IPS DF 6.9 (cell line): ENCODE measurements around the gene ARMH1.
A peak's percentile ranks its signal among the peaks of the same experiment; 100 is the strongest.

Source experiments
- DNase-seq: peaks from one replicate; pipeline ENCODE4 v3.0.0-alpha.2; 2013; ENCODE audit warnings: low read depth, low spot score
- H3K27ac ChIP-seq: one replicate; pipeline ENCODE4 v1.5.1; 2013; ENCODE audit warnings: low read length, control low read depth
- H3K27me3 ChIP-seq: 2 replicates; pipeline ENCODE4 v1.6.1; 2013; ENCODE audit warnings: mild to moderate bottlenecking, low read length; ENCODE audit not compliant: control insufficient read depth, insufficient read depth
- H3K36me3 ChIP-seq: 2 replicates; pipeline ENCODE4 v1.6.1; 2013; ENCODE audit warnings: low read length; ENCODE audit not compliant: control insufficient read depth, insufficient read depth
- H3K4me1 ChIP-seq: 2 replicates; pipeline ENCODE4 v1.6.1; 2013; ENCODE audit warnings: low read length; ENCODE audit not compliant: control insufficient read depth, insufficient read depth
- H3K4me3 ChIP-seq: 2 replicates; pipeline ENCODE4 v1.5.1; 2013; ENCODE audit warnings: mild to moderate bottlenecking, low read length
- H3K9me3 ChIP-seq: 2 replicates; pipeline ENCODE4 v1.6.1; 2013; ENCODE audit warnings: low read length, inconsistent platforms; ENCODE audit not compliant: control insufficient read depth, insufficient read depth
- WGBS: extraction: QIAGEN DNeasy Blood & Tissue Kit; methylation state at CpG from one replicate; pipeline ENCODE4 v1.1.7; 2013; ENCODE audit warnings: mixed read lengths, missing lambda C conversion rate; ENCODE audit not compliant: insufficient read length, insufficient coverage; 5-methylcytosine and 5-hydroxymethylcytosine counted together

Gene ARMH1

DNA sequence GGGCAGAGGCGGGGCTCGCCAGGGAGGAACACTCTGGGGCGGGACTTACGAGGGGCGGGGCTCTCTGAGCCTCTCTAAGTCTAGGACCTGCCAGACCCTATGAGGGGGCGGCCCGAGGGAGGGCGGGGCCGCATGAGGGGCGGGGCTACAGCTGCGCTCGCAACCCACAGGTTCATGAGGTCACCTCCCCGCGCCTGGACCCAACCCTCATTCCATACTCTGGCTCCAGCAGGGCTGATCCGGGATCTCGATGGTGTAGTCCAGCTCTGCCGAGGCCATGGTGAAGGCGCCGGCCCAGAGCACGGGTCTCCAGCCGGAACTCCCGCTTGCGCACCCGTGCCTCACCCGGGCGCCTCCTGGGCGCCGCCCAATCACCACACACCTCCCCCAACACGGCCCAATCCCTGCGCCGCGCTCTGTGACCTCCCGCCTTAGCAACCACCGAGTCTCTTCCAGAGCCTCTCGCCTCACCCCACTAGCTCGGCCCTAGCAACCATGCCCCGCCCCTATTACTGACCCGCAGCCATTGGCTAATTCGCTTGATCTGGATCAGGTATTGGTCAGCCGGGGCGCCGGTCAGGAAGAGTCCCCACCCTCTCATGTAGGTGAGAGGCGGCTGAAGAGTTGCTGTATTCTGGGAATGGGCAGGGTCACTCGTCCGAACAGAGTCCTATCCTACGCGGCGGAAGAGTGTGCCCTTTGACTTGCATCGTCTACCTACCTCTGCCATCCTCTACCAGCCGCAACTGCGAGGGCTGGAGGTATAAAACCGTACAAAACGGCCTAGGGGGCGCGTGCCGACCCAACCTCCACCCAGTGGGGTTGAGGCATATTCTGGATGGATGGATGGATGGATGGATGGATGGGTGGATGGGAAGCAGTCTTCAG, at the start of gene ARMH1, which contains the start of gene TMEM53:
TSS of gene ARMH1 (plus strand) at position 602 of the 888 bp plus-strand sequence. CDS start 14,984 bp downstream, outside the sequence.
TSS of gene TMEM53 (minus strand) at position 369 of the 888 bp plus-strand sequence. CDS start at position 279, 90 bp downstream.
- no CpG with 5 or more reads among the region's 56 CpGs for WGBS
- no peaks in the 10 kb centered on the region for H3K27me3 ChIP-seq
- no peaks in the 10 kb centered on the region for H3K4me1 ChIP-seq
- H3K4me3 ChIP-seq = peak within 1 kb of the TSS; percentile 68; the same call in 1 of the 2 replicates
- H3K36me3 ChIP-seq = no peaks in the 10 kb centered on the region
- no peaks in the 10 kb centered on the region for H3K9me3 ChIP-seq
- no peak within 1 kb of the TSS for H3K27ac ChIP-seq
- DNase-seq = peak; percentile 98

- Histone ChIP-seq H3K4me3 (no peak overlapping the region), H3K4me1 (no peaks in the 10 kb centered on the region), H3K36me3 (no peaks in the 10 kb centered on the region), H3K27ac (no peak overlapping the region), H3K27me3 (no peaks in the 10 kb centered on the region), H3K9me3 (no peaks in the 10 kb centered on the region)
- DNase-seq = no peak
- WGBS = no CpG with 5 or more reads among the region's 7 CpGs
These were observed 49.2 kb upstream of the ARMH1 start for GRCh38 chr1:44625348-44625747.

- Histone ChIP-seq H3K27ac (no peak overlapping the region), H3K27me3 (no peaks in the 10 kb centered on the region), H3K9me3 (no peaks in the 10 kb centered on the region), H3K4me1 (peaks cover 3% of the 10 kb centered on the region; the same call in 1 of the 2 replicates), H3K36me3 (0 out of 2 replicates have a peak, but pooled peaks cover 8% of the 10 kb centered on the region), H3K4me3 (no peak overlapping the region)
- DNase-seq = no peak
- WGBS = no CpG with 5 or more reads among the region's 5 CpGs
These were observed 45.4 kb upstream of the ARMH1 start for GRCh38 chr1:44628962-44629756.

DNA sequence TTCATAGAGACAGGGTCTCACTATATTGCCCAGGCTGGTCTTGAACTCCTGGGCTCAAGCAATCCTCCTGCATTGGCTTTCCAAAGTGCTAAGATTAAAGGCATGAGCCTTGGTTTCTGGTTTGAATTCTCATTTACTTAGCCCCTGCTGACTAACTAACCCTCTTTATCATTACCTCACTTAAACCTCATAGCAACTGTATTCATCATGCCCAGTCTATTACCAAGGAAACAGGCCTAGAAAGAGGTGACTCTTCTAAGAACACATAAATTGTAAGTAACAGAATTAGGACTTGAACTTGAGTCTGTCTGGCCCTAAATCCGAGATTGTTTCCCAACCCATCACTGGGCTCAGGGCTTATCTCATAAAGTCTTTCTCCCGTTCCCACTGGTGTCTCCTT, 44.4 kb upstream of the ARMH1 start:
- Histone ChIP-seq H3K4me3 (no peak overlapping the region), H3K9me3 (no peaks in the 10 kb centered on the region), H3K4me1 (peaks cover 3% of the 10 kb centered on the region; the same call in 1 of the 2 replicates), H3K27me3 (no peaks in the 10 kb centered on the region), H3K27ac (no peak overlapping the region), H3K36me3 (peaks cover 12% of the 10 kb centered on the region; the same call in 1 of the 2 replicates)
- no CpG with 5 or more reads among the region's 2 CpGs for WGBS
- no peak for DNase-seq

DNA sequence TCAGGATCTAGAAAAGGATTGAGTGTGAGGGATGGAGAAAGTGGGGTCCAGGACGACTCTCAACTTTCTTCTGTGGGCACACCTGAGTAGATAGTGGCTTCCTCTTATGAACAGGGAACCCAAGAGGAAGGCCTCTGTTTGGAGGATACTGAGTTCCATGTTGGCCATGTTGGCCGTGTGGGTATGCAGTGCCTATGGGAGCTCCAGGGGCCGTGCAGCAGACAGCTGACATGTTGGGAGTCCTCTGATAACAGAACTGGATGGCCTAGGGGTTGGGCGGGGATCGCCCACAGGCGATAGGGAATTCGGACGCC, 43.2 kb upstream of the ARMH1 start:
- Histone ChIP-seq H3K27me3 (no peaks in the 10 kb centered on the region), H3K27ac (no peak overlapping the region), H3K36me3 (peaks cover 23% of the 10 kb centered on the region), H3K4me3 (peak overlapping the region; percentile 77; the same call in 1 of the 2 replicates), H3K4me1 (peaks cover 3% of the 10 kb centered on the region; the same call in 1 of the 2 replicates), H3K9me3 (no peaks in the 10 kb centered on the region)
- whole genome bisulfite sequencing = no CpG with 5 or more reads among the region's 8 CpGs
- no peak for DNase-seq

GRCh38 chr1:44631647-44632539, 42.6 kb upstream of the ARMH1 start:
- peaks cover 3% of the 10 kb centered on the region; the same call in 1 of the 2 replicates for H3K4me1 ChIP-seq
- H3K27me3 ChIP-seq = no peaks in the 10 kb centered on the region
- H3K36me3 ChIP-seq = peaks cover 29% of the 10 kb centered on the region
- H3K27ac ChIP-seq = no peak overlapping the region
- peak overlapping the region; percentile 77 for H3K4me3 ChIP-seq
- DNase-seq = no peak
- no CpG with 5 or more reads among the region's 88 CpGs for WGBS
- H3K9me3 ChIP-seq = no peaks in the 10 kb centered on the region

DNA sequence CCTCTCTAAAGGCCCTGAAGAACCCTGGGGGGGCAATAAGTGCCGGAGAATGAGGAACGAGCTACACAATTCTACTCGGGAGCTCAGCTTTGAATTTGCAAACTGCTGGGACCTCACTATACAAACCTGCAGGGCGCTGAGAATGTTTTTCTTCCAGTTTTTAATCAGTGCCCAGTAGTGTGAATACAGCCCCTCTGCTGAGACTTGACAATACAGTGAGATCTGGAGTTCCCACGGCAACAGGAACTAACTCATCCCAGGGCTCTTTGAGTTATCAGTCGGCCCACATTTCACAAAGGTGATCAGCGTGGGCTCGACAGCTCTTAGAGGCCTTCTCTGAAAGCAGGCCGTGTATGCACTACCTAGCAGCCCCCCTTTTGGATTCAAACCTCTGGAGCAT, 41.9 kb upstream of the ARMH1 start:
- H3K4me1 ChIP-seq = peaks cover 3% of the 10 kb centered on the region; the same call in 1 of the 2 replicates
- no CpG with 5 or more reads among the region's 9 CpGs for WGBS
- H3K36me3 ChIP-seq = peaks cover 34% of the 10 kb centered on the region

GRCh38 chr1:44634606-44635189, 39.8 kb upstream of the ARMH1 start:
- WGBS = no CpG with 5 or more reads among the region's 3 CpGs
- H3K27ac ChIP-seq = no peak overlapping the region

More for the DNA sequence above, 41.9 kb upstream of the ARMH1 start:
- no peak for DNase-seq
- Histone ChIP-seq H3K27ac (no peak overlapping the region), H3K27me3 (no peaks in the 10 kb centered on the region), H3K9me3 (no peaks in the 10 kb centered on the region), H3K4me3 (peak overlapping the region; percentile 77)

DNA sequence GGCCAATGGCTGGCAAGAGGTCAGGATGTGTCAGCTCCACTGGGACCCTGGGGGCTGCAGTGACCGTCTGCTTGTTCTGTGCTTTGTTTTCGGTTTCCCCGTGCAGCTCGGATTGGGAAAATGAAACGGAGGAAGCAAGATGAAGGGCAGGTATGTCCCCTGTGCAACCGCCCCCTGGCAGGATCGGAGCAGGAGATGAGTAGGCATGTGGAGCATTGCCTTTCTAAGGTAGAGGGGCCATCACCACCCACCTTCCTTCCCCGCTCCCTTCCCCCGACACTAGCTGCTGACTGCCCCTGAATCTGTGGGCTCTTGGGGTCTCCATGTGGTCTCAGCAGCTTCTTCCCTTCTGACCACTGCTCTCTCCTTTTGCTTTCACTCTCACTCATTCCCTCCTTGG, 39.1 kb upstream of the ARMH1 start:
- peaks cover 47% of the 10 kb centered on the region for H3K36me3 ChIP-seq
- H3K27me3 ChIP-seq = no peaks in the 10 kb centered on the region
- no peak overlapping the region for H3K27ac ChIP-seq
- WGBS = no CpG with 5 or more reads among the region's 9 CpGs
- no peaks in the 10 kb centered on the region for H3K9me3 ChIP-seq
- no peak overlapping the region for H3K4me3 ChIP-seq
- no peak for DNase-seq
- H3K4me1 ChIP-seq = peaks cover 3% of the 10 kb centered on the region; the same call in 1 of the 2 replicates

More at GRCh38 chr1:44634606-44635189, 39.8 kb upstream of the ARMH1 start:
- Histone ChIP-seq H3K27me3 (no peaks in the 10 kb centered on the region), H3K4me3 (no peak overlapping the region), H3K9me3 (no peaks in the 10 kb centered on the region), H3K4me1 (peaks cover 3% of the 10 kb centered on the region; the same call in 1 of the 2 replicates), H3K36me3 (peaks cover 47% of the 10 kb centered on the region)
- no peak for DNase-seq
